ENCODE data around the gene GIMAP1. TPM values are rescaled to one million over a fixed set of nuclear protein-coding genes. Genes with fewer than 3 reads are reported as not detected.

Gene GIMAP1
- total and polyA plus RNA-seq, 2 of the 8 experiments (the other 6 are each of a cell fraction or from before 2014, with no cell fraction given): not detected

GRCh38 chr7:150716939-150717338, 526 bp downstream of the GIMAP1 start:
- no peak overlapping the region for H3K4ac ChIP-seq (replicated peaks; ENCODE audit: insufficient read length, low read depth, low read length)
- H3K14ac ChIP-seq (ENCODE audit: insufficient read length): no peak overlapping the region
- H2AK5ac ChIP-seq (ENCODE audit: low read depth, low read length): no peak overlapping the region
- no peak overlapping the region for H2AFZ ChIP-seq (ENCODE audit: low read length)
- H3K4me3 ChIP-seq (ENCODE audit: extremely low read depth in 1 of 4, insufficient read depth in 2 of 4, low read depth in 3 of 4, low read length in 4 of 4): no peak overlapping the region
- H4K91ac ChIP-seq (replicated peaks; ENCODE audit: insufficient read length, low read length): no peak overlapping the region
- no peaks in the 10 kb centered on the region; a peak in 1 of 4 replicates for H3K9me3 ChIP-seq (ENCODE audit: insufficient read depth in 2 of 2, low read depth in 1 of 2, low read length in 1 of 2)
- H3K23ac ChIP-seq (ENCODE audit: insufficient read length): no peak overlapping the region
- H2BK20ac ChIP-seq (ENCODE audit: low read length): no peak overlapping the region
- H2BK120ac ChIP-seq (replicated peaks; ENCODE audit: low read depth, low read length): no peak overlapping the region
- no peaks in the 10 kb centered on the region for H3K79me2 ChIP-seq (ENCODE audit: control insufficient read depth in 1 of 2, insufficient read depth in 2 of 2, low read length in 2 of 2)
- H3K36me3 ChIP-seq (ENCODE audit: control insufficient read depth in 2 of 4, insufficient read depth in 4 of 4, low read length in 3 of 4): no peaks in the 10 kb centered on the region
- no peak overlapping the region for H3K4me2 ChIP-seq (ENCODE audit: insufficient read depth in 1 of 2, low read depth in 2 of 2, low read length in 2 of 2)
- H2BK5ac ChIP-seq (ENCODE audit: low read depth, low read length): no peak overlapping the region
- H3K4me1 ChIP-seq (replicated peaks in 1 of 4; ENCODE audit: control insufficient read depth in 3 of 4, insufficient read depth in 4 of 4, low read length in 3 of 4): no peaks in the 10 kb centered on the region
- FAIRE-seq: no peak
- H3K79me1 ChIP-seq (ENCODE audit: low read depth, low read length): no peaks in the 10 kb centered on the region
- H2BK12ac ChIP-seq (ENCODE audit: low read depth, low read length): no peak overlapping the region
- no peak overlapping the region for H3K56ac ChIP-seq (replicated peaks; ENCODE audit: insufficient read length, low read depth, low read length)
- no peak overlapping the region for H3K9ac ChIP-seq (replicated peaks in 1 of 4; ENCODE audit: extremely low read depth in 1 of 4, low read depth in 3 of 4, low read length in 3 of 4)
- H3K27ac ChIP-seq (ENCODE audit: low read depth, low read length): no peak overlapping the region
- H3K23me2 ChIP-seq (ENCODE audit: low read depth, low read length): no peaks in the 10 kb centered on the region
- no peak overlapping the region for H2BK15ac ChIP-seq (ENCODE audit: low read length)
- H4K20me1 ChIP-seq (replicated peaks in 1 of 2; ENCODE audit: control insufficient read depth in 1 of 2, insufficient read depth in 2 of 2, low read length in 2 of 2): no peaks in the 10 kb centered on the region
- H3K27me3 ChIP-seq (replicated peaks in 1 of 4; ENCODE audit: control insufficient read depth in 3 of 4, extremely low read depth in 1 of 4, insufficient read depth in 3 of 4, low read length in 3 of 4): peaks cover 0 to 8% (median 2%) of the 10 kb centered on the region in 4 experiments; a peak in 4 of 7 replicates
- POLR2A ChIA-PET (ENCODE audit: partially characterized antibody): no interaction called here
- no peak overlapping the region for H4K8ac ChIP-seq (ENCODE audit: extremely low read depth, insufficient read depth, low read length)
- WGBS, 2 experiments (ENCODE audit: extremely low coverage in 1 of 2, insufficient coverage in 1 of 2, insufficient read length in 1 of 2, insufficient replicate concordance in 2 of 2, low coverage in 1 of 2, low lambda C conversion rate in 2 of 2, missing lambda C conversion rate in 1 of 2): 94% methylated on average over 4 of the region's 4 CpGs; no CpG with 5 or more reads in 1 of the 2 experiments
- no peak overlapping the region for H4K5ac ChIP-seq (ENCODE audit: insufficient read length, low read depth, low read length)
- no peak overlapping the region for H3K18ac ChIP-seq (ENCODE audit: extremely low read depth, low read length)
- no peak for DNase-seq (ENCODE audit: low read depth in 1 of 2, low spot score in 2 of 2)
- CTCF ChIA-PET (ENCODE audit: partially characterized antibody): interaction anchor here (1.2 to 1.5 kb wide), 2 partner anchors 28 to 268 kb away, joined by 4 to 5 read pairs; no protein-coding TSS in a partner anchor
- no peak for TF ChIP-seq SAP30 (IDR thresholded peaks at IDR 0.05; ENCODE audit: insufficient read depth, insufficient replicate concordance, low read length)
- TF ChIP-seq KDM1A (IDR thresholded peaks at IDR 0.05; ENCODE audit: borderline replicate concordance, low read length): no peak
- TF ChIP-seq MAFK (IDR thresholded peaks at IDR 0.05; ENCODE audit: low read depth, low read length): no peak
- no peak for TF ChIP-seq CREB1 (IDR thresholded peaks at IDR 0.05)
- TF ChIP-seq NRF1 (IDR thresholded peaks at IDR 0.05; ENCODE audit: low read depth, low read length): no peak
- TF ChIP-seq SIN3A (conservative IDR thresholded peaks at IDR 0.05 in 1 of 2, IDR thresholded peaks at IDR 0.05 in 1 of 2; ENCODE audit: low read depth in 1 of 2, low read length in 2 of 2): no peak
- no peak for TF ChIP-seq CEBPB (IDR thresholded peaks at IDR 0.05; ENCODE audit: low read depth, low read length)

Data from H1 (cell line).